GM20000 (cell line): ENCODE data around the gene OTX1.

Source experiments
- DNase-seq: peaks from one replicate; pipeline ENCODE4 v3.0.0; 2012; ENCODE audit warnings: low spot score
- CTCF ChIP-seq: IDR thresholded peaks from 2 replicates; pipeline ENCODE4 v1.5.1; 2012; ENCODE audit warnings: mild to moderate bottlenecking, control low read depth; ENCODE audit errors: extremely low read depth, missing control alignments

Gene OTX1

GRCh38 chr2:63104482-63104881 lies 53.9 kb downstream of the OTX1 start:
- no peak for TF ChIP-seq CTCF
- DNase-seq: no peak
